ENCODE measurements around the gene S100A5.

DNA sequence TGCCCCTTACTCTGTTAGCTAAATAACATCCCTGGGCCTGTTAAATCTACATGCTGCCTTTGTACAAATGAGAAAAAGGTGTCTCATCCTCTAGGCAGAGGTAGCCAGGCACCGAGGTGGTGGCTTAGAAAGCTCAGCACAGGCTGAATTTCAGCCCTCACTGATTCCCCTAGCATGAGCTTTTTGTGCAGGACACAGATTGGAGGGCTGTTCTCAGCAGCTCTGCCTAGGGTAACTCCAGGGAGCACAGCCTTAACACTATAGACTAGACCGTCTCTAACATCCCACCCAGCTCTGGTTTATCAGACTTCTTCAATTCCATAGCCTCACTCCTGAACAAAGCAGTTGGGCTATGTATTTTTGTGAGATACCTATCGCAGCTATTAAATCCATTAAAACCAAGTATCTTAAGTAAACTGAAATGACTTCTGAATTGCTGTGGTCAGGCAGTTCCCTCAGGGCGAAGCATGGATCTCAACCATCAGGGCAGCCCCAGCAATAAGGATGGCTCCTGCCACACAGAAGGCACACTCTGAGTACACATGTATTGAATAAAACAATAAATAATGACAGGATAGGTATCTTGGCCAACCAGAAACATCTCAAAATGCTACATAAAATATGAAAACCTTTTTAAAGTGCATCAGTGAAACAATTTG is 19.8 kb downstream of the S100A5 start:
- TF ChIP-seq POLR2A (IDR thresholded peaks at IDR 0.05) = no peak
- TF ChIP-seq, protein P1, sequence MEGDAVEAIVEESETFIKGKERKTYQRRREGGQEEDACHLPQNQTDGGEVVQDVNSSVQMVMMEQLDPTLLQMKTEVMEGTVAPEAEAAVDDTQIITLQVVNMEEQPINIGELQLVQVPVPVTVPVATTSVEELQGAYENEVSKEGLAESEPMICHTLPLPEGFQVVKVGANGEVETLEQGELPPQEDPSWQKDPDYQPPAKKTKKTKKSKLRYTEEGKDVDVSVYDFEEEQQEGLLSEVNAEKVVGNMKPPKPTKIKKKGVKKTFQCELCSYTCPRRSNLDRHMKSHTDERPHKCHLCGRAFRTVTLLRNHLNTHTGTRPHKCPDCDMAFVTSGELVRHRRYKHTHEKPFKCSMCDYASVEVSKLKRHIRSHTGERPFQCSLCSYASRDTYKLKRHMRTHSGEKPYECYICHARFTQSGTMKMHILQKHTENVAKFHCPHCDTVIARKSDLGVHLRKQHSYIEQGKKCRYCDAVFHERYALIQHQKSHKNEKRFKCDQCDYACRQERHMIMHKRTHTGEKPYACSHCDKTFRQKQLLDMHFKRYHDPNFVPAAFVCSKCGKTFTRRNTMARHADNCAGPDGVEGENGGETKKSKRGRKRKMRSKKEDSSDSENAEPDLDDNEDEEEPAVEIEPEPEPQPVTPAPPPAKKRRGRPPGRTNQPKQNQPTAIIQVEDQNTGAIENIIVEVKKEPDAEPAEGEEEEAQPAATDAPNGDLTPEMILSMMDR (IDR thresholded peaks at IDR 0.05) = no peak
- TF ChIP-seq POLR2AphosphoS5 (IDR thresholded peaks at IDR 0.05) = no peak
- no peak for TF ChIP-seq EP300 (IDR thresholded peaks at IDR 0.05)

Data from gastroesophageal sphincter (tissue), 3 donors.